Breast epithelium (tissue), 3 donors: ENCODE measurements around the gene LIPM.

ENCODE experiments used
- CTCF ChIP-seq, 3 donors: fragments of 450-650 bp; IDR thresholded peaks; one replicate each; pipeline ENCODE4 v1.5.1; 2016 to 2017; ENCODE audit warnings: antibody characterized with exemption in 3 of 3, mild to moderate bottlenecking in 3 of 3, moderate library complexity in 3 of 3
- POLR2A ChIP-seq: fragments of 450-650 bp; IDR thresholded peaks from one replicate; pipeline ENCODE4 v1.6.1; 2016; ENCODE audit warnings: antibody characterized with exemption, mild to moderate bottlenecking, moderate library complexity

- no peak for TF ChIP-seq CTCF (IDR thresholded peaks at IDR 0.05)
- TF ChIP-seq POLR2A = no peak
Measured at GRCh38 chr10:88783724-88784123, 18.8 kb upstream of the LIPM start.
